H1 (cell line): Measurements from ENCODE around the gene MEA1. TPM values are rescaled to one million over a fixed set of nuclear protein-coding genes. Genes with fewer than 3 reads are reported as not detected.

Experiments used
- CTCF ChIA-PET: fragments of 300-600 bp; sonication (Branson Sonifier 250); formaldehyde crosslinking; loops from one replicate; lab custom pipeline; 2021; ENCODE audit not compliant: partially characterized antibody; lab: Charles Lee
- POLR2A ChIA-PET: fragments of 300-600 bp; sonication (Branson Sonifier 250); formaldehyde crosslinking; loops from one replicate; lab custom pipeline; 2021; ENCODE audit warnings: inconsistent platforms; ENCODE audit not compliant: partially characterized antibody; lab: Charles Lee
- DNase-seq, 2 experiments: peaks; one replicate each; pipeline versions ENCODE4 v3.0.0 to v3.0.0-alpha.2; 2010 to 2022; ENCODE audit warnings: low spot score in 2 of 2, low read depth in 1 of 2, mixed read lengths in 1 of 2
- FAIRE-seq: peaks from 2 replicates; lab custom pipeline; 2011; peaks lifted over from hg19 to GRCh38; lab: Jason Lieb, UNC
- H2AFZ ChIP-seq: 2 replicates; pipeline ENCODE4 v1.8.1; 2012; ENCODE audit warnings: low read length, inconsistent platforms
- H2AK5ac ChIP-seq: 2 replicates; pipeline ENCODE4 v1.6.1; 2013; ENCODE audit warnings: low read depth, low read length
- H2BK120ac ChIP-seq: replicated peaks from 2 replicates; pipeline ENCODE3; 2013; ENCODE audit warnings: low read depth, low read length, inconsistent platforms
- H2BK12ac ChIP-seq: 2 replicates; pipeline ENCODE4 v1.6.1; 2013; ENCODE audit warnings: low read depth, low read length
- H2BK15ac ChIP-seq: 2 replicates; pipeline ENCODE4 v1.6.1; 2013; ENCODE audit warnings: low read length
- H2BK20ac ChIP-seq: 2 replicates; pipeline ENCODE4 v1.6.1; 2013; ENCODE audit warnings: low read length
- H2BK5ac ChIP-seq: 2 replicates; pipeline ENCODE4 v1.6.1; 2013; ENCODE audit warnings: low read depth, low read length
- H3K14ac ChIP-seq: 2 replicates; pipeline ENCODE4 v1.6.1; 2013; ENCODE audit warnings: inconsistent platforms; ENCODE audit not compliant: insufficient read length
- H3K18ac ChIP-seq: 2 replicates; pipeline ENCODE4 v1.6.1; 2013; ENCODE audit warnings: low read length; ENCODE audit errors: extremely low read depth
- H3K23ac ChIP-seq: 2 replicates; pipeline ENCODE4 v1.6.1; 2013; ENCODE audit warnings: inconsistent platforms; ENCODE audit not compliant: insufficient read length
- H3K23me2 ChIP-seq: 2 replicates; pipeline ENCODE4 v1.6.1; 2013; ENCODE audit warnings: low read depth, low read length
- H3K27ac ChIP-seq: 2 replicates; pipeline ENCODE4 v1.6.1; 2011; ENCODE audit warnings: low read depth, low read length, inconsistent platforms
- H3K27me3 ChIP-seq, 4 experiments: replicated peaks in 1 of 4; 1 replicate in 1 of 4; 2 replicates in 3 of 4; pipeline versions ENCODE4 v1.6.1 to v1.8.1; 2011 to 2013; ENCODE audit warnings: low read length in 3 of 4, mild to moderate bottlenecking in 3 of 4, inconsistent platforms in 2 of 4, mixed read lengths in 2 of 4, moderate library complexity in 1 of 4; ENCODE audit not compliant: control insufficient read depth in 3 of 4, insufficient read depth in 3 of 4; ENCODE audit errors: extremely low read depth in 1 of 4
- H3K36me3 ChIP-seq, 4 experiments: 2 replicates each; pipeline versions ENCODE4 v1.6.1 to v1.8.1; 2011 to 2013; ENCODE audit warnings: mild to moderate bottlenecking in 4 of 4, low read length in 3 of 4, moderate library complexity in 2 of 4, control low read depth in 1 of 4, inconsistent platforms in 1 of 4; ENCODE audit not compliant: insufficient read depth in 4 of 4, control insufficient read depth in 2 of 4
- H3K4ac ChIP-seq: replicated peaks from 2 replicates; pipeline ENCODE3; 2013; ENCODE audit warnings: low read length, low read depth, mixed read lengths, inconsistent platforms; ENCODE audit not compliant: insufficient read length
- H3K4me1 ChIP-seq, 4 experiments: replicated peaks in 1 of 4; 1 replicate in 1 of 4; 2 replicates in 3 of 4; pipeline versions ENCODE4 v1.6.1 to v1.8.1; 2011 to 2013; ENCODE audit warnings: low read length in 3 of 4, inconsistent platforms in 2 of 4, mixed read lengths in 1 of 4; ENCODE audit not compliant: insufficient read depth in 4 of 4, control insufficient read depth in 3 of 4
- H3K4me2 ChIP-seq, 2 experiments: 2 replicates each; pipeline versions ENCODE4 v1.6.1 to v1.8.1; 2011 to 2013; ENCODE audit warnings: low read depth in 2 of 2, low read length in 2 of 2, control low read depth in 1 of 2, inconsistent platforms in 1 of 2, mild to moderate bottlenecking in 1 of 2; ENCODE audit not compliant: insufficient read depth in 1 of 2
- H3K4me3 ChIP-seq, 4 experiments: fragments of 200-600, 300-600 bp in 1 of 4; sonication (generic), shearing (Covaris generic), sonication (Bioruptor Twin) in 1 of 4; 2 replicates each; pipeline versions ENCODE4 v1.5.1 to v1.8.1; 2011 to 2016; ENCODE audit warnings: low read length in 4 of 4, low read depth in 3 of 4, control low read depth in 2 of 4, inconsistent platforms in 2 of 4, mild to moderate bottlenecking in 2 of 4, mixed read lengths in 1 of 4, moderate library complexity in 1 of 4; ENCODE audit not compliant: insufficient read depth in 2 of 4; ENCODE audit errors: extremely low read depth in 1 of 4
- H3K56ac ChIP-seq: replicated peaks from 2 replicates; pipeline ENCODE3; 2013; ENCODE audit warnings: low read depth, mild to moderate bottlenecking, mixed read lengths, low read length, inconsistent platforms; ENCODE audit not compliant: insufficient read length
- H3K79me1 ChIP-seq: 2 replicates; pipeline ENCODE4 v1.6.1; 2013; ENCODE audit warnings: low read depth, low read length, control low read depth
- H3K79me2 ChIP-seq, 2 experiments: 2 replicates each; pipeline versions ENCODE4 v1.6.1 to v1.8.1; 2012 to 2013; ENCODE audit warnings: low read length in 2 of 2, mild to moderate bottlenecking in 2 of 2, inconsistent platforms in 1 of 2; ENCODE audit not compliant: insufficient read depth in 2 of 2, control insufficient read depth in 1 of 2
- H3K9ac ChIP-seq, 4 experiments: replicated peaks in 1 of 4; 1 replicate in 1 of 4; 2 replicates in 3 of 4; pipeline versions ENCODE4 v1.6.1 to v1.8.1; 2011 to 2013; ENCODE audit warnings: low read depth in 3 of 4, low read length in 3 of 4, control low read depth in 2 of 4, mild to moderate bottlenecking in 2 of 4, moderate library complexity in 2 of 4, inconsistent platforms in 1 of 4; ENCODE audit errors: extremely low read depth in 1 of 4
- H3K9me3 ChIP-seq, 2 experiments: 2 replicates each; pipeline versions ENCODE4 v1.6.1 to v1.8.1; 2012 to 2013; ENCODE audit warnings: mild to moderate bottlenecking in 2 of 2, moderate library complexity in 2 of 2, control low read depth in 1 of 2, inconsistent platforms in 1 of 2, low read depth in 1 of 2, low read length in 1 of 2, mixed read lengths in 1 of 2; ENCODE audit not compliant: insufficient read depth in 2 of 2
- H4K20me1 ChIP-seq, 2 experiments: replicated peaks in 1 of 2; 2 replicates each; pipeline versions ENCODE3 to v1.8.1; 2011 to 2013; ENCODE audit warnings: inconsistent platforms in 2 of 2, low read length in 2 of 2, mild to moderate bottlenecking in 1 of 2; ENCODE audit not compliant: insufficient read depth in 2 of 2, control insufficient read depth in 1 of 2
- H4K5ac ChIP-seq: 2 replicates; pipeline ENCODE4 v1.6.1; 2013; ENCODE audit warnings: low read length, low read depth, mixed read lengths, inconsistent platforms; ENCODE audit not compliant: insufficient read length
- H4K8ac ChIP-seq: 2 replicates; pipeline ENCODE4 v1.8.0; 2013; ENCODE audit warnings: mild to moderate bottlenecking, moderate library complexity, low read length, inconsistent platforms; ENCODE audit not compliant: insufficient read depth; ENCODE audit errors: extremely low read depth
- H4K91ac ChIP-seq: replicated peaks from 2 replicates; pipeline ENCODE3; 2013; ENCODE audit warnings: low read length, mixed read lengths, inconsistent platforms; ENCODE audit not compliant: insufficient read length
- ATF2 ChIP-seq: IDR thresholded peaks from 2 replicates; pipeline ENCODE4 v1.6.1; 2012; ENCODE audit warnings: low read length, inconsistent platforms
- CREB1 ChIP-seq: IDR thresholded peaks from 2 replicates; pipeline ENCODE4 v1.6.1; 2012; ENCODE audit warnings: inconsistent platforms
- EZH2 ChIP-seq: fragments of 200-600 bp; sonication (generic); IDR thresholded peaks from 2 replicates; pipeline ENCODE4 v1.7.1; 2012; ENCODE audit warnings: low read depth, mild to moderate bottlenecking, moderate library complexity, low read length, inconsistent platforms; ENCODE audit not compliant: severe bottlenecking
- KDM5A ChIP-seq: fragments of 200-600 bp; IDR thresholded peaks from 2 replicates; pipeline ENCODE4 v1.7.1; 2012; ENCODE audit warnings: mild to moderate bottlenecking, low read length, inconsistent platforms, mixed read lengths
- MAX ChIP-seq: IDR thresholded peaks from 2 replicates; pipeline ENCODE4 v1.6.1; 2012; ENCODE audit warnings: inconsistent platforms
- NRF1 ChIP-seq: IDR thresholded peaks from 2 replicates; pipeline ENCODE4 v1.6.1; 2011; ENCODE audit warnings: mild to moderate bottlenecking, low read depth, low read length, improper control_type of control experiment
- SP2 ChIP-seq: IDR thresholded peaks from 2 replicates; pipeline ENCODE4 v1.6.1; 2012; ENCODE audit warnings: mild to moderate bottlenecking, low read length, inconsistent platforms
- TAF1 ChIP-seq: IDR thresholded peaks from 2 replicates; pipeline ENCODE4 v1.6.1; 2011; ENCODE audit warnings: mild to moderate bottlenecking, low read depth, low read length
- TCF12 ChIP-seq: IDR thresholded peaks from 2 replicates; pipeline ENCODE4 v1.6.1; 2011; ENCODE audit warnings: low read depth, mild to moderate bottlenecking, low read length
- TEAD4 ChIP-seq: IDR thresholded peaks from 2 replicates; pipeline ENCODE4 v1.6.1; 2012; ENCODE audit warnings: low read depth, low read length, inconsistent platforms, mixed read lengths
- WGBS, 2 experiments: shearing (Covaris generic) in 1 of 2; methylation state at CpG; one replicate each; pipeline versions ENCODE4 v1.1.6 to v1.1.7; 2013 to 2015; ENCODE audit warnings: low lambda C conversion rate in 2 of 2, mixed read lengths in 2 of 2, inconsistent platforms in 1 of 2, low coverage in 1 of 2, missing lambda C conversion rate in 1 of 2; ENCODE audit not compliant: insufficient replicate concordance in 2 of 2, insufficient coverage in 1 of 2, insufficient read length in 1 of 2; ENCODE audit errors: extremely low coverage in 1 of 2, missing lambda C conversion rate in 1 of 2; 5-methylcytosine and 5-hydroxymethylcytosine counted together
- polyA plus RNA-seq, 7 experiments: library from polyadenylated mRNA; depleted of rRNA in 3 of 7; stranded (reverse) in 5 of 7; unstranded in 2 of 7; fragments of >200 nt in 5 of 7; fragments of 200-250 nt in 2 of 7; gene quantifications; 1 replicate in 5 of 7; 2 replicates in 1 of 7; 4 replicates in 1 of 7; pipeline versions ENCODE4 v1.2.1 to v1.2.3, GENCODE V29; 2011 to 2013; ENCODE audit warnings: missing spikeins in 2 of 7, mixed read lengths in 2 of 7
- total RNA-seq: library from RNA; stranded (reverse); fragmentation: NEBNext Ultra II Directional; extraction: Animal tissue kit (Norgen Biotek cat#: 25700); gene quantifications from 2 replicates; pipeline ENCODE4 v1.2.1, GENCODE V29; 2021

The MEA1 gene
- total and polyA plus RNA-seq, 2 of the 8 experiments (the other 6 are each of a cell fraction or from before 2014, with no cell fraction given): 94.2 to 96.4 TPM

- no peaks in the 10 kb centered on the region for H3K27me3 ChIP-seq
- no peak overlapping the region for H3K27ac ChIP-seq
- no peak overlapping the region for H3K14ac ChIP-seq
- POLR2A ChIA-PET: interaction anchor here (0.8 to 3.5 kb wide), 14 partner anchors 9 to 131 kb away, joined by 3 to 19 read pairs (median 7); partner anchors contain the start of genes CNPY3 and PTK7
- no peak overlapping the region for H2BK5ac ChIP-seq
- no peak overlapping the region for H3K23ac ChIP-seq
- no peak overlapping the region for H2BK20ac ChIP-seq
- no peak overlapping the region for H3K4ac ChIP-seq
- no peaks in the 10 kb centered on the region for H3K9me3 ChIP-seq
- CTCF ChIA-PET: interaction anchor here (1.1 to 3.1 kb wide), 6 partner anchors 8 to 95 kb away, joined by 4 to 20 read pairs (median 6); no protein-coding TSS in a partner anchor
- H2BK15ac ChIP-seq: no peak overlapping the region
- H3K9ac ChIP-seq: peak overlapping the region in 2 of 4 experiments; percentile 37 to 91; a peak in 3 of 7 replicates
- FAIRE-seq (no peak), DNase-seq (no peak)
- peak overlapping the region in 3 of 4 experiments; percentile 90 to 99 (median 97); a peak in 5 of 8 replicates for H3K4me3 ChIP-seq
- H4K20me1 ChIP-seq: no peaks in the 10 kb centered on the region
- no peak overlapping the region for H2BK120ac ChIP-seq
- 87% methylated on average over 12 of the region's 12 CpGs; no CpG with 5 or more reads in 1 of the 2 experiments for WGBS, 2 experiments
- no peak overlapping the region for H2AK5ac ChIP-seq
- peaks cover 4 to 10% (median 5%) of the 10 kb centered on the region in 4 experiments; a peak in 5 of 7 replicates for H3K4me1 ChIP-seq
- H3K23me2 ChIP-seq: peaks cover 10% of the 10 kb centered on the region; the same call in 1 of the 2 replicates
- peaks cover 12% of the 10 kb centered on the region for H3K79me1 ChIP-seq
- H3K79me2 ChIP-seq: peaks cover 6 to 16% of the 10 kb centered on the region in 2 experiments; a peak in 3 of 4 replicates
- H3K18ac ChIP-seq: no peak overlapping the region
- H2BK12ac ChIP-seq: no peak overlapping the region
- H4K91ac ChIP-seq: no peak overlapping the region
- H3K36me3 ChIP-seq: peaks cover 0 to 8% (median 6%) of the 10 kb centered on the region in 4 experiments; a peak in 7 of 8 replicates
- no peak overlapping the region for H3K56ac ChIP-seq
- H2AFZ ChIP-seq: no peak overlapping the region
- H3K4me2 ChIP-seq: peak overlapping the region; percentile 74 to 83; a peak in 3 of 4 replicates
- no peak overlapping the region for H4K8ac ChIP-seq
- no peak overlapping the region for H4K5ac ChIP-seq
- no peak for TF ChIP-seq CREB1
- TF ChIP-seq KDM5A: no peak
- TF ChIP-seq SP2: no peak
- TF ChIP-seq ATF2: no peak
- no peak for TF ChIP-seq TCF12
- no peak for TF ChIP-seq TAF1
- no peak for TF ChIP-seq EZH2
- TF ChIP-seq NRF1: no peak
- TF ChIP-seq MAX: no peak
- TF ChIP-seq TEAD4: no peak
These were observed 47.2 kb upstream of the MEA1 start for GRCh38 chr6:43060755-43061633.
